Loucy (cell line): Measurements from ENCODE around the gene DHX9.

ENCODE experiments used
- EZH2phosphoT487 ChIP-seq: fragments of 200-600 bp; IDR thresholded peaks from 2 replicates; pipeline ENCODE4 v1.6.1; 2018; ENCODE audit warnings: antibody characterized with exemption, mild to moderate bottlenecking, moderate library complexity, borderline replicate concordance
- TF ChIP-seq, protein P1 (sequence below): fragments of 200-600 bp; sonication (generic); conservative IDR thresholded peaks from 2 replicates; pipeline ENCODE4 v1.5.1; 2014; ENCODE audit warnings: mild to moderate bottlenecking, antibody characterized with exemption, low read length

DNA sequence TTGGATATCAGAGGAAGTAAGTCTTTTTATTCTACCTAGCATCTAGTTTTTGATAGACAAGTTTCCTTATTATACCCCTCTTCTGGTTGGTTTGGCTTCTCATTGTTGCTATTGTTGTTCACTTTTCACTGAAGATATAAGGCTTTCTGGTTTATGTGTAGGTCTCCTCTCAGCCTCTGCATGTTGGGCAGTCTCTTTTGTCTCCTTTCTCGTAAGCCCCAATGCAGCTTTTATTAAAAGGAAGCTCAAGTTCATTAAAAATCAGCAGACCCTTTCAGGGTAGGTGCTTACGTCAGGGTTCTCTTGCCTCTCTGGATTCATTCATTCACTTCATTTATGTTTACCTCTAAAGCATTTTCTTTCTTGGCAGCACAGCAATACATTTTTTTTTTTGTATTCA lies 4.8 kb upstream of the DHX9 start:
- TF ChIP-seq, protein P1, sequence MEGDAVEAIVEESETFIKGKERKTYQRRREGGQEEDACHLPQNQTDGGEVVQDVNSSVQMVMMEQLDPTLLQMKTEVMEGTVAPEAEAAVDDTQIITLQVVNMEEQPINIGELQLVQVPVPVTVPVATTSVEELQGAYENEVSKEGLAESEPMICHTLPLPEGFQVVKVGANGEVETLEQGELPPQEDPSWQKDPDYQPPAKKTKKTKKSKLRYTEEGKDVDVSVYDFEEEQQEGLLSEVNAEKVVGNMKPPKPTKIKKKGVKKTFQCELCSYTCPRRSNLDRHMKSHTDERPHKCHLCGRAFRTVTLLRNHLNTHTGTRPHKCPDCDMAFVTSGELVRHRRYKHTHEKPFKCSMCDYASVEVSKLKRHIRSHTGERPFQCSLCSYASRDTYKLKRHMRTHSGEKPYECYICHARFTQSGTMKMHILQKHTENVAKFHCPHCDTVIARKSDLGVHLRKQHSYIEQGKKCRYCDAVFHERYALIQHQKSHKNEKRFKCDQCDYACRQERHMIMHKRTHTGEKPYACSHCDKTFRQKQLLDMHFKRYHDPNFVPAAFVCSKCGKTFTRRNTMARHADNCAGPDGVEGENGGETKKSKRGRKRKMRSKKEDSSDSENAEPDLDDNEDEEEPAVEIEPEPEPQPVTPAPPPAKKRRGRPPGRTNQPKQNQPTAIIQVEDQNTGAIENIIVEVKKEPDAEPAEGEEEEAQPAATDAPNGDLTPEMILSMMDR = no peak
- TF ChIP-seq EZH2phosphoT487 = no peak
